GM12875 (cell line): Measurements from ENCODE around the gene PHACTR1.

Source experiments
- H3K4me3 ChIP-seq: one replicate; pipeline ENCODE4 v1.5.1; 2011; ENCODE audit warnings: low read depth, low read length, control low read depth
- TF ChIP-seq, protein P1 (sequence below): IDR thresholded peaks from 2 replicates; pipeline ENCODE4 v1.5.1; 2011; ENCODE audit warnings: low read depth, mild to moderate bottlenecking, control low read depth, inconsistent platforms, low read length, moderate library complexity, borderline replicate concordance; ENCODE audit not compliant: insufficient read depth

PHACTR1 gene

GRCh38 chr6:12709116-12709515 lies 7.5 kb upstream of the PHACTR1 start:
- H3K4me3 ChIP-seq = no peak overlapping the region
- TF ChIP-seq, protein P1, sequence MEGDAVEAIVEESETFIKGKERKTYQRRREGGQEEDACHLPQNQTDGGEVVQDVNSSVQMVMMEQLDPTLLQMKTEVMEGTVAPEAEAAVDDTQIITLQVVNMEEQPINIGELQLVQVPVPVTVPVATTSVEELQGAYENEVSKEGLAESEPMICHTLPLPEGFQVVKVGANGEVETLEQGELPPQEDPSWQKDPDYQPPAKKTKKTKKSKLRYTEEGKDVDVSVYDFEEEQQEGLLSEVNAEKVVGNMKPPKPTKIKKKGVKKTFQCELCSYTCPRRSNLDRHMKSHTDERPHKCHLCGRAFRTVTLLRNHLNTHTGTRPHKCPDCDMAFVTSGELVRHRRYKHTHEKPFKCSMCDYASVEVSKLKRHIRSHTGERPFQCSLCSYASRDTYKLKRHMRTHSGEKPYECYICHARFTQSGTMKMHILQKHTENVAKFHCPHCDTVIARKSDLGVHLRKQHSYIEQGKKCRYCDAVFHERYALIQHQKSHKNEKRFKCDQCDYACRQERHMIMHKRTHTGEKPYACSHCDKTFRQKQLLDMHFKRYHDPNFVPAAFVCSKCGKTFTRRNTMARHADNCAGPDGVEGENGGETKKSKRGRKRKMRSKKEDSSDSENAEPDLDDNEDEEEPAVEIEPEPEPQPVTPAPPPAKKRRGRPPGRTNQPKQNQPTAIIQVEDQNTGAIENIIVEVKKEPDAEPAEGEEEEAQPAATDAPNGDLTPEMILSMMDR = no peak

- TF ChIP-seq, protein P1 = no peak
- H3K4me3 ChIP-seq = no peak overlapping the region
These were observed 6.9 kb upstream of the PHACTR1 start for GRCh38 chr6:12709556-12710232.

DNA sequence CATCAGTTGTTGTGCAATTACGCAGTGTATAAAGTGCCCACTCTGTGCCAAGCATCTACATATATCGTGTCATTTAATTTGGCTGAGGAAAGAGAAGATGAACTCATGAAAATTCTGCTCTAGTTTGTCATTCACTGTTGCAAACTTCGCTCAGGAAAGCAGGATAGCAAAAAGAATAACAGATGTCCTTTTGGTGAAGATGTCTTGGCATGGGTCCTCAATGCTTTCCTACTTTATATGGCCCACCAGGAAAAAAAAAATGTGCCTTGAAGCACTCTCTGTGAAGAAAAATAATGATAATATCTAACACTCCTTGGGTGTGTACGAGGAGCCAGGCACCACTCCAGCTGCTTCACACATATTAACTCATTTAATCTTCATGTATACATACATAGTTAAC lies 5.6 kb upstream of the PHACTR1 start:
- no peak overlapping the region for H3K4me3 ChIP-seq
- TF ChIP-seq, protein P1 = no peak

GRCh38 chr6:12714022-12714421 lies 2.5 kb upstream of the PHACTR1 start:
- H3K4me3 ChIP-seq = no peak overlapping the region

GRCh38 chr6:12715437-12715836 lies 1.1 kb upstream of the PHACTR1 start:
- TF ChIP-seq, protein P1 = no peak
- no peak overlapping the region for H3K4me3 ChIP-seq

More at GRCh38 chr6:12714022-12714421, 2.5 kb upstream of the PHACTR1 start:
- TF ChIP-seq, protein P1 = no peak

- TF ChIP-seq, protein P1 = no peak
- H3K4me3 ChIP-seq = no peak overlapping the region
These were observed 789 bp downstream of the PHACTR1 start for GRCh38 chr6:12717356-12717755.

DNA sequence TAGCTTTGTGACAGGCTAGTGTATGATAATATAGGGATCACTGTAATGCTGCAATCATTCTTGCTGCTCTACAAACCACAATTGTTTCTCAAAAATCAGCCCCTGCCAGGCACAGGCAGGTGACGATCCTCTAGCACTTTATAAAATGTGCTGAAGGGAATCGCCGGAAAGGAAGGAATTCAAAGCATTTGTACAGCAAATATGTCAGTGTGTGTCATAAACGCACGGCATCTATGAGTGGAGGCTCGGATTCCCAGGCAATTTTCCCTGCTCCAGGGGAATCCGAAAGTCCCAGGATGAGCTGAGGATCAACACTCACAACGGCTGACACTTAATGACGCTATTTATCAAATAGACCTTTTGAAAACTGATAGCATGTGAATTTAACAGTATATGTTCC lies 1.4 kb downstream of the PHACTR1 start:
- H3K4me3 ChIP-seq = no peak overlapping the region
- TF ChIP-seq, protein P1 = no peak
